ENCODE data around the gene CP.
"Not testable (repeated sequence)": the region's sequence is repeated elsewhere in the genome, so short reads cannot be mapped to it uniquely, and the experiment has no call there.

The CP gene

DNA sequence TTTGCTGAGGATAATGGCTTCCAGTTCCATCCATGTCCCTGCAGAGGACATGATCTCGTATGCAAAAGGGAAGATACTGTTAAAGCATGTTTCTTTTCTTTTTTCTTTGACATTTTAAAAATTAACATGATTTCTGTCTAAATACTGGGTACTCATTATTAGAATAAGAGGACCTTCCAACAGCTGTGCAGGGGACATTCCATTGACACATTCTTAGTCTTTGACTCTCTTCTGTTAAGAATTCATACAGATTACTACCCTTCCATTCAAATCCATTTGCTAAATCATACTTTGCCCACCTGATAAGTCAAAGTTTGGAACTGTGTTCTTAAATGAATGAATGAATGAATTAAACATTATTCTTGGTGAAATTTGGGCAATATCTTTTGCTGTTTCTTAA is 5.1 kb upstream of the CP start:
- no peak for DNase-seq

DNA sequence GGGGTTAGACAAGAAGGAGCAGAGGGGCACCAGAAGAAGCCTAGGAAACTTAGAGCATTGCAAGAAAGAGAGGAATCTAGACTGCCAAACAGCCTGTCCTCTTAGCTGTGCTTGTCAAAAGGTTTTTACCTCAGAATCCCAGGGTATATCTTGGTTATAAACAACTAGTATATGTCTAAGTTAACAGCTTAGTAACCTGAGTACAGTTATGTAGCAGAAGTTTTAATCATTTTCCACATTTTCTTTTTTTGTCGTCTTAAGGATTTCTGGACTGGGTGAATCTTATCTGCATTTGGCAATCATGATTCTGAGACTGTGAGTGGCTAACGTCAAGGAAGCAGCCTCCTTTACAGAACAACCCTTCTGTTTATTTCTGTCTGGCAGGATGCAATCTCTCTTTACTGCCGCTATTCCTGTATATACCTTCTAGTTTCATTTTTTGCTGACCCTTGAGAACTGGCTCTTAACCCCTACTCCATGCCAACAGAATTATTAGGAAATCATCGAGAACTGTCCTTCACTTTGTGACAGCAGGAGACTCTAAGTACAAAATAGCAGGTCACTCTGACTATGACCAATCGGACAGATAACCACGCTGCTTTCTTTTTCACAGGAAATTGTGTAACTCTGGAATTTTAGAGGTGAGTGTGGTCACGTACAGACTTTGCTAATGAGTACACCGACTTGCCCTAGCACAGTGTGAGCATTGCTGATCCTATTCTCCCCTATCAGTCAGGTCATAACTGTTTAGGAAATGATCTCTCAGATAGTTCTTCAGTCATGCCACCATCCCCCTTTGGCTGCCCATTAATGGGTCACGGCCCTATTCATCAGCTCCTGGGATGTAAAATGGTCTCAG is 3.3 kb upstream of the CP start:
- no peak for DNase-seq

DNA sequence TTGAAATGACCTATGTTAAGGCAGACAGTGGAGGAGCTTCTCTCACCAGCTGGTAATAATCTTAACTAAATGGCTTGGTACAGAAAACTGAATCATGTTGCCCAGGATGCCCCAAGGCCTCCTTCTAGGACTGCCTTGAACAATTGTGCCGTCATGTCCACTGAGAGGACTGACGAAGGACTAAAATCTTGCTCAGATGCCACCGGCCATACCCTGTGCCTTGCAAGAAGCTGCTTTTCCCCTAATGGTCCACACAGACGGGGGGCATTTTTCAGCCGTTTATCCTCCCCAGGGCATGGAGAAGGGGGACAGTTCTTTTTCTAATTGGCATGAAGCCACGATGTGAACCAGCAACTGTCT is 1.8 kb upstream of the CP start:
- DNase-seq: no peak

DNA sequence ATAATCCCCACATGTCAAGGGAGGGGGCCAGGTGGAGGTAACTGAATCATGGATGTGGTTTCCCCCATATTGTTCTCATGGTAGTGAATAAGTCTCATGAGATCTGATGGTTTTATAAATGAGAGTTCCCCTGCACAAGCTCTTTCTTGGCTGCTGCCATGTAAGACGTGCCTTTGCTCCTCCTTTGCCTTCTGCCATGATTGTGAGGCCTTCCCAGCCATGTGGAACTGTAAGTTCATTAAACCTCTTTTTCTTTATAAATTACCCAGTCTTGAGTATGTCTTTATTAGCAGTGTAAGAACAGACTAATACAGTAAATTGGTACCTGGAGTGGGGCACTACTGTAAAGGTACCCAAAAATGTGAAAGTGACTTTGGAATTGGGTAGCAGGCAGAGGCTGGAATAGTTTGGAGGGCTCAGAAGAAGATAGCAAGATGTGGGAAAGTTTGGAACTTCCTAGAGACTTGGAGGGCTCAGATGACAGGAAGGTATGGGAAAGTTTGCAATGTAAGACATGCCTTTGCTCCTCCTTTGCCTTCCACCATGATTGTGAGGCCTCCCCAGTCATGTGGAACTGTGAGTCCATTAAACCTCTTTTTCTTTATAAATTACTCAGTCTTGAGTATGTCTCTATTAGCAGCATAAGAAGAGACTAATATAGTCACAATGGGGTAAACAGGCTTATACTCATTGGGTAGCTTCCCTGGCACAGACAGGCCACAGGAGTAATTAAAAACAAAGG is 2.1 kb downstream of the CP start:
- DNase-seq: not testable (repeated sequence)

DNA sequence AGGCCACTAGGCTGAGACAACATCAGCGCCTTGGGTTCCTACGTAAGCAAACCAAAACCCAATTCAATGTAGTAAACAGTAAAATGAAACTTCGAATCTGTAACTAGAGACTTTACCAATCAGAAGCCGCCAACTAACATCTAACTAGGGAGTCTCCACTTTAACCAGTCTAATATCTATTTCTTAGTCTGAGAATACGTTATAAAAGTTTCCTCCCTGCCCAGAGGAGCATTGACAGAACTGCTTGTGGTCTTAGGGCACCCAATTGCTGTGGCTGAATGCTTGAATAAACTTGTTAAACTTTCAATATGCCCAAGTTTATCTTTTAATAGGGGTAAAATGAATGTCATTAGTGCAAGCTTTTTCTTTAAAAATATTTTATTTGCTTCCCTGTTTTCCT is 4.3 kb downstream of the CP start:
- DNase-seq: no peak

DNA sequence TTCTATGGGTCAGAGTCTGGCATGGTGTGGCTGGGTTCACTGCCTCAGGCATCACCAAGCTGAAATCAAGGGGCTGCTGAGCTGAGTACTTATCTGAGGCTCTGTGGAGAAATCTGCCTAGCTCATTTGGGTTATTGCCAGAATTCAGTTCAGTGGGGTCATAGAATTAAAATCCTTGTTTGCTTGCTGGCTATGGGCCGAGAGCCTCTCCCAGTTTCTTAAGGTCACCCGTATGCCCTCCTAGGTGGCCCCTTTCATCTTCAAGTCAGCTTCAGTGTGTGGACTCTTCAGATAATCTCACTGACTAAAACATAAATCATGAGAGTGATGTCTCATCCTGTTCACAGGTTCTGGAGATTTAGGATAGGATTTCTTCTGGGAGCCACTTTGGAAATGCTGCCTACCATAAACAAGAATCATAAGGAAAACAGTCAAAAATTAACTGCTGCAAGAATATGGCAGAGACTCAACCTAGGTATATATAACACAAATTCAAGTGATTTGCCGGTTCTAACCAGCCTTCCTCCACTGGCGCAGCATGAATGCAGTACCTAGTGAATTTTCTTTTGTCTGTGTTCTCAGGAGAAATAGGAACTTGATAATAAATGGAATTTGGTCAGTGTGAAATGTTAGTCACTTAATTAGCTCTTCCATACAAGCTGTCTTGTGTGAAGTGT is 5.3 kb downstream of the CP start:
- DNase-seq: no peak

DNA sequence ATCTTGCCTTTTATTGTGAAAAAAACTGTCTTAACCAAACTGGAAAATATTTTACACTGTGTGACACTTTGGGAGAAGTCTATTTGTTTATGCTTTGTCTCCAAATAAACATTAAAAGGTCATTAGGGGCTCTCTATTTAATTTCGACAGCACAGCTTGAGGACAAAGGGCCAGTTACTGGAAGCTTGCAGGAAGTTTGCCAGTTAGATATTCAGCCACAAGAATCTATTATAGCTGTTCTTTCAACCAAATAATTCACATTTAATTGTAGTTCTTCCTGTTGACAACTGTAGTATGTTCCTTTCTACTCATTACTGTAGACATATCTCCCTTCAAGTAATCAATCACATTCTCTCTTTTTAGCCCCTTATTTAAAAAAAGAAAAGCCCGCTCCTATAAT is 6.1 kb downstream of the CP start:
- no peak for DNase-seq

DNA sequence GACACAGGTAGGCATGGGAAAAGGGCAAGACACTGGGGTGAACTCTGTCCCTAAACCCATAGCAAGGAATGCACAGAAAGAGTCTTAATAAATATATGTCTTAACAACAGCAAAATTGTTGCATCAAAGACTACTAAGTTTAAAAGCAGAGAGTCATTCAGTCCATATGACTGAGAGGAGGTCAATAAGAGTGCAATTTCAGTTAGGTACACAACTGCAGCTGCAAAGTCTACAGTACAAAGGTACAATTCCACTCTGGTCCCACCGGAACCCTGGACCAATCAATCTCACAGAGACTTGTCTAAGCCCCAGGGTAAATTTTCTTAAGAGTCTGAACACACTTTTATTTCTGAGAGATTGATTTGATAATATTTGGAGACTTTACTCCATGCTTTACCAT is 6.9 kb downstream of the CP start:
- no peak for DNase-seq

DNA sequence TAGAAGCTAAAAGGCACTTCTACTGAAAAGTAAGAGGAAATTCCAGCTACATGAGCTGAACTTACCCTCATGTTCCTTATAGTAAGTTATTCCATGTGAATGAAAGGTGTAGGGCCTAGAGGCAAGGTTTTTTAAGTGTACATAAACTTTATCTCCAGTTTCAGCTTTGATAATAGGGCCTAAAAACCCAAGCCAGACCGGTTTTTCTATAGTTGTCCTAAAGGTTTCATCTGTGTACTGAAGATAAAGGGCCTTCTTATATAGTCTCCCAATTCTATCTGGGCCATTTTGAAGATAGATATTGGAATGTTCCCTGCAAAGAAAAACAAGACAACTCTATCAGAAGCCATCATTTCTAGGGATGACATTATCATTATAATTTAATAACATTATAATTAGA is 9.2 kb downstream of the CP start:
- DNase-seq: no peak

DNA sequence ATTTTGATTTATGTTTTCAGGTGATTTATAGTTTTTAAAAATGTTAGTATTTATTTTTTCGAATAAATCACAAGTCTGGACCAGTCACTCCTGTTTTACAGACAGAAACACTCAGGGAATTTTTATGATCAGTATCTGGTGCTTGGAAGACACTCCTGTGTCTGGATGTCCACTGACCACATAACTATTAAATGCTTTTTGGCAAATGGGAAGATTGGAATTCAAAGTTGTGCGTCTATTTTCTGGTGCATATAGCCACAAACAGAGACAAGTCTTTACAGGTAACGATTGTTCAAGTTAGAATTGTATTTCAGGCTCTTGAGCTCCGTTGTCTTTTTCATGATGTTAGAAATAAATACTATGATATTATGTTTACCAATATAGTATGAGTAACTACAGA is 12.2 kb downstream of the CP start:
- no peak for DNase-seq

DNA sequence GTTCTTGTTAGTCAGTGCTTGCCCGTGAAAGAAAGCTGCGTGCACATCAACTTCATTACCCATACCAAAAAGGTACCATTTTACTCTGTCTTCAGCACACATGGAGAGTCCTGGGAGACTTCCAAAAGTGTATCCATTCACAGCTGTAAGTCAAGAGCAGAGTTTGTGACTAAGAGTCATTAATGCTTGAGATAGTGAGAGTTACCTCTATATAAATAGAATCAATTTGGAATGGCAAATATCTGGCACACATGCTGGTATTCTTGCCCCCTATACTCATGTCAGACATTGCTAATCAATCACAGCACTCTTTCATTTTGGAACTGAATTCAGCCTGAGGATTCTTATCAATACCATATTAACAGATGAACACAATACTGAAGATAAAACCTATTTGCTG is 14.2 kb downstream of the CP start:
- DNase-seq: no peak

DNA sequence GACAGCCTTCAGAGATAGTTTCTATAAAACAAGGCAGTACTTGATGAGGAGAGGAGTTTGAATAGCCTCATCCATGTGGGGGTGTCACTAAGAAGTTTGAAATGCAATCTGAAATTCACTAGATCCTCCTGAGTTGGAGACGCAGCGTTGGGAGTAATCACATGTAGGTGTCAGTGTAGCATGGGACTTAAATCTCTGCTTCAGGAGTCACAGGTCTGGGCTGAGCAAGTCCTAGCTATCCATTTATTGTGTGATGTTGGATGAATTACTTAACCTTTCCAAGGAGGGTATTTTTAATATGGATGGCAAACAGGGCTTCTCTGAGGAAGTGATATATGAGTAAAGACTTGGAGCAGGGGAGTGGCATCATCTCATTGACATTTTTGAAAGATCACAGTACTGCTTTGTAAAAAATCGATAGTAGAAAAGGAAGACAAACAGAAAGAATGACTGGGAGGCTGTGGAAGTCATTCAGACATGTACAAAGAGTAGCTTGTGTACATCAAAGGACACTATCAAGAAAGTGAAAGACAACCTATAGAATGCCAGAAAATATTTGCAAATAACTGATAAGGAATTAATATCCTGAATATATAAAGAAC is 17.1 kb downstream of the CP start:
- no peak for DNase-seq

DNA sequence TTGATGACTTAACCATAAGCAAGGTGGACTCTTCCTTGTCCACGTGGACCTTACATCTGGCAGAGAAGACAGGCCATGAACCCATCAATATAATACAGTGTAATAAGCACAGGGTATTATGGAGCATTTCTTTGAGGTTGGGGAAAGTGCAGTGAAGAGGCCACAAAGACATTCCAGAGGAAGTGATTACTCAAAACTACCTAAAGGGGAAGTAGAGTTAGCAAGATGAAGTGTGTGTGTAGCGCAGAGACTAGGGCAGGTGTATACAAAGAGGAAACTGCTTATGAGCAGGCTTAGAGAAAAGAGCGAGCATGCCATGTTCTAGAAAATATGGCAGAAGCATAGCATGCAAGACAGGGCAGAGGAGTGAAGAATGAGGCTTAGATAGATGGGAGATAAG is 17.9 kb downstream of the CP start:
- no peak for DNase-seq

DNA sequence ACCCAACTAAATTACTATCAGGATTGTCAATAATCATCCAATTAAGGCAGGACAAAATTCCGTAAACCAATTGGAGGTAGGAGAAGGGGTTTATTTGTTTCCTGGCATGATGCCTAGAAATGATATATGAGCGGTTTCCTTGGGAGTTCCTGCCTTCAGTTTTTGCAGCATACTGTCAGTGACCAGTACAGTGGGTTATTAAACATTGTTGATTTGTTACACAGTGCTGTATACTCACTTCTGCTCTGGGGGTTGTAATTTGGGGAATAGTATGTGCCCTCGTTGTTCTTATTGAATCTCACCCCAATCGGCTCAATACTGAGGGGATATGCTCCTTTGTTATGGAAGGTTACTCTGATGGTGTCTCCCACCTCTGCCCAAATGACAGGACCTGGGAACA is 22.2 kb downstream of the CP start:
- no peak for DNase-seq

DNA sequence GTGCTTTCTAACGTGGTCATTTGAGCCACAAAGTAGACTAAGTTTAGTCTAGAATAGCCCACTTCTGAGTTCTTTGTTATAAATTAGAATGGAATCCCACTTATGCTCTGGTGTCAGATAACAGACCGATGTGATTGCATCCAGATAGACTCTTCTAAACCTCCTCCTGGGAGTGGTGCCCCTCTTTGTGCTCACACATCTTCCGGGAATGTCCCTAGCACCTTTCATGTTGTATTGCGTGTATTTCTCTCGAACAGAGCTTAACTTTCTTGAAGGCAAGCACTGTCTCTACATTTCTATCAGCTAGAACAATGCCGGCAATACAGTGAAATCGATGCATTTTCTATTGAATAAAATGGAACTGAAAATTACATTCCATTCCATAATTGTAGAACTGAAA is 23.0 kb downstream of the CP start:
- DNase-seq: no peak

DNA sequence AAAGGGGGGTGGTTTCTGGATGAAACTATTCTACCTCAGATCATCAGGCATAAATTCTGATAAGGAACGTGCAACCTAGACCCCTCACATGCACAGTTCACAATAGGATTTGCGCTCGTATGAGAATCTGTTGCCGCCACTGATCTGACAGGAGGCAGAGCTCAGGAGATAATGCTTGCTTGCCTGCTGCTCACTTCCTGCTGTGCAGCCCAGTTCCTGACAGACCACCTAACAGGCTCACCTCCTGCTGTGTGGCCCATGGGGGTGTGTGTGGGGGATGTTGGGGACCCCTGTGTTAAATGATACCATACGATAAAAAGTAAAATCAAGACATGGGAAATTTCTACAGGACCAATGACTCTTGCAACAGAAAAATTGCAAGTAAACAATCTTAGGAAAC is 24.0 kb downstream of the CP start:
- no peak for DNase-seq

DNA sequence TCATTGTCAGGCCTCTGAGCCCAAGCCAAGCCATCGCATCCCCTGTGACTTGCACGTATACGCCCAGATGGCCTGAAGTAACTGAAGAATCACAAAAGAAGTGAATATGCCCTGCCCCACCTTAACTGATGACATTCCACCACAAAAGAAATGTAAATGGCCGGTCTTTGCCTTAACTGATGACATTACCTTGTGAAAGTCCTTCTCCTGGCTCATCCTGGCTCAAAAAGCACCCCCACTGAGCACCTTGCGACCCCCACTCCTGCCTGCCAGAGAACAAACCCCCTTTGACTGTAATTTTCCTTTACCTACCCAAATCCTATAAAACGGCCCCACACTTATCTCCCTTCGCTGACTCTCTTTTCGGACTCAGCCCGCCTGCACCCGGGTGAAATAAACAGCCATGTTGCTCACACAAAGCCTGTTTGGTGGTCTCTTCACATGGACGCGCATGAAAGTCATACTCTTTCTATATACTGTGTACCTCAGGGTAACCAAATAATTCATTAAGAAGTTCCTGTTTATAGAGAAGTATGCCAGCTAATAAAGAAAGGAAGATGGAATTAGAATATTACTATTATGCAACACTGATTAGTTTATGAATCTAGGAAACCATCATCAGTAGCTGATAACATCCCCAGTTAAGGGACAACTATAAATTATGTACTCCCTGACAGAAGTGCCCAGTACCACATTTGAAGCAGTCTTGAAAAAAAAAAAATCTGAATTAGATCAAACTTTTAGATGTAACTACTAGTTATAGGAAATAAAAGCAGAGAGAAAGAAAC is 24.6 kb downstream of the CP start:
- DNase-seq: not testable (repeated sequence)

DNA sequence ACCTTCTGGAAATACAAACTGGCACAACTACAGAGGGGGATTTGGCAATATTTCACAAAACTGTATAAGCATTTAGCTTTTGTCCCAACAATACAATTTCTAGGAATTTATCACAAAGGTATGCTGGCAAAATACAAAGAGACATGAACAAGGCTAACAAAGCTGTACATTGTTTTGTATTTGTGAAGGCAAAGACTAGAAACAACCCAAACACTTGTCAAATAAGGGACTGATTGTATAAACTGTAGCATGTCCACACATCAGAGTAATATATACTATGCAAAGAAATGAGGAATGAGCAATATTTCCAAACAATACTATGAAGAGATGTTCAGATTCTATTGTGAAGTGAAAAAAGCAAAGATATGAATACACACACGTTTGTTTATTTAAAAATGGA is 26.4 kb downstream of the CP start:
- DNase-seq: no peak

DNA sequence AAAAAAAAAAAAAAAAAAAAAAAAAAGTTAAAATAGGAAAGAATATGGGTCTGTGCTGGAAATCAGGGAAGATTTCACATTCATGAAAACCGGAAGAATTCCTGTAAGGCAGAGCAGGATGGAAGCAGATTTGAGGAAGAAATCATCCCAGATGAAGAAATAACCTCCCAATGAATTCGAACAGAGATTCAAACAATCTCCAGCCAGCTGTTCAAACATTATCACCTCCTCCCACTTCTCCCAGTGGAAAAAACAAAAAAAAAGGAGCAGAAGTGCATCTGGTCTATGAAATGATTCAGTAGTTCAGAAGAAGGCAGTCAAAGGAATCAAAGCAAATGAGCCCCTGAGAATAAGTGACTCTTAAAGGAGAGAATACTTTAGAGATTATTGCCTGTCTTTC is 33.1 kb downstream of the CP start:
- DNase-seq: no peak

DNA sequence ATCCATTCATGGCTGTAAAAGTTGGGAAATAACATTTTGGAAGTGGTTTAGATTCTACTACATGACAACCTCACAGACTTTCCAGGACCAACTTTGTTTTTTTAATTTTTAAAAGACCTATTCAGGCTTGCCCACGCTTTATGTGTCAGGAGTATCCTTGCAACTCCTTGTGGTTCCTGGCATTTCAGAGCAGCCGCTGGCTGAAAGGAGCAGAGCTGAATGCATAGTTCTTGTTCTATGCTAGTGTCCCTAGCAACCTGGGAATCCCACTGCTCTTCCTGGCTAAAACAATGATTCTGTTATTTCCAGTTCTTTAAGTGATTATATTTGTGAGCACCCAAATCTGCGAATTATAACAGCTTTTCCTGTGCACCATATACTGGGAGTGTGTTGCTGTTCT is 34.9 kb downstream of the CP start:
- no peak for DNase-seq

DNA sequence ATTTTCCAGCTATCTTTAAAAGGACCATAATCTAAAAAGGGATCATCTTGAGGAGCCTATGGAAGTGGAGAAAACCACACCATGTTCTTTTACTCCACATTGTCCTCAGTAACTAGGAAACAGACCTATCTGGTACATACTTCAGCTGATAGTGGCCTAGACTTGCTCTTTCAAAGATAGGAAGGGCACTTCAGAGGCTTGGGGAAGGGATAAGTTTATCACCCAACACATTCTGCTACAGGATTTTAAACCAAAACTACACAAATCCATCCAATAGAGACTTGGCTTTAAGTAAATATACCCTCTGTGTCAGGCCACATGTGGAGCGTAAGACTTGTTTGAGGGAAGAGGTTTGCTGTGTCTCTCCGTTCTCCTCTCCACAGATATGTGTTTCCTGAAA is 35.4 kb downstream of the CP start:
- DNase-seq: no peak

DNA sequence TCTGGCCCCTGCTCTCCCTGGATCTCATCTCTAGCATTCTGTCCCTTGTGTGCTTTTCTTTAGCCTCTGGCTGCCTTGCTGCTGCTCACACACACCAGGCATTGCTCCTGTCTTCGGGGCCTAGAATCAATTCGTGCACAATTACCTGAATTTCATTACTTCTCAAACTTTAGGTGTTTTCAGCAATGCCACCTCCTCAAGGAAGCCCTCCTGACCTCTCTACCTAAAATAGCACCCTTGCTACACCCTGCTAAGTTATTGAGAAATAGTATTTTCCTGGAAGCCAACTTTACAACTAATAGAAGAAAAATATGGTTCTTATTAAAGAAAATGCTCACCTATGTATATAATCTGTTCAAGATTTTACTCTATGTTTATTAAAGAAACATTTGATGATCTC is 40.4 kb downstream of the CP start:
- no peak for DNase-seq

DNA sequence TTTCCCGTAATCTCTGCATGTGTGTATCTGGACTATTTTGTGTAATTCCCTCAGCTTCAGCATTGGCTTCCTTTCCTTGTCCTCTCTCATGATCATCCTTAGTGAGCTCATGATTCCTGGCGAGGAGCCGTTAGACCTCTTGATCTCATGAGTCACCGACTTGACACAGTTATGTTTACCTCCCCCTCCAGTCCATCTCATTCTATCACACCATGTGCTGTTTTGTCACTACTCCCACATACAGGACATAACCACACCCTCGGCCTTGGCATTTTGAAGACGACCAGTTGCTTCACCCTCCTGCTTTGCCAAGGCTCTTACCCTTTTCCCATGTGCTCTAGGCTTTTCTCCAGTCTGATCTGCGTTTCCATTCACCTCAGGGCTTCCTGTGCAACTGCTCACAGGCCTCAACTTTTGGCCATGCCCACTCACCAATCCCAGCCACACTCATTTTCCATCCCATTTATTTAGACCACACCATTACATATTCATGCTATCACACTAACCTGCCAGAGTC is 41.5 kb downstream of the CP start:
- no peak for DNase-seq
